Osteocyte (in vitro differentiated cells): ENCODE data around the gene SMC6. TPM values are rescaled to one million over a fixed set of nuclear protein-coding genes. Genes with fewer than 3 reads are reported as not detected.

Experiments used
- DNase-seq: peaks from one replicate; pipeline ENCODE4 v3.0.0; 2021; ENCODE audit warnings: mixed read lengths; ENCODE audit not compliant: unreplicated experiment; ENCODE audit errors: extremely low spot score
- H3K27ac Mint-ChIP-seq: one replicate; pipeline ENCODE4 v1.8.0; 2021; ENCODE audit warnings: mild to moderate bottlenecking, mixed read lengths; ENCODE audit not compliant: unreplicated experiment
- H3K27me3 Mint-ChIP-seq: one replicate; pipeline ENCODE4 v1.8.0; 2021; ENCODE audit warnings: mixed read lengths; ENCODE audit not compliant: unreplicated experiment
- H3K36me3 Mint-ChIP-seq: one replicate; pipeline ENCODE4 v1.8.0; 2021; ENCODE audit warnings: mixed read lengths; ENCODE audit not compliant: unreplicated experiment
- H3K4me1 Mint-ChIP-seq: one replicate; pipeline ENCODE4 v1.8.0; 2021; ENCODE audit warnings: mixed read lengths; ENCODE audit not compliant: unreplicated experiment
- H3K4me3 Mint-ChIP-seq: one replicate; pipeline ENCODE4 v1.8.0; 2021; ENCODE audit warnings: mild to moderate bottlenecking, moderate library complexity, mixed read lengths; ENCODE audit not compliant: unreplicated experiment
- H3K9me3 Mint-ChIP-seq: one replicate; pipeline ENCODE4 v1.8.0; 2021; ENCODE audit warnings: mixed read lengths; ENCODE audit not compliant: unreplicated experiment
- total RNA-seq: library from RNA; stranded (reverse); gene quantifications from 2 replicates; pipeline ENCODE4 v1.2.1, GENCODE V29; 2021
- TF ChIP-seq, protein P1 (sequence below): fragments of 200-600 bp; sonication (generic); IDR thresholded peaks from 2 replicates; pipeline ENCODE4 v1.5.0; 2021; ENCODE audit warnings: antibody characterized with exemption, mild to moderate bottlenecking, moderate library complexity

Gene SMC6
- total RNA-seq, 1 donor from 2014 or later = 21.3 TPM

DNA sequence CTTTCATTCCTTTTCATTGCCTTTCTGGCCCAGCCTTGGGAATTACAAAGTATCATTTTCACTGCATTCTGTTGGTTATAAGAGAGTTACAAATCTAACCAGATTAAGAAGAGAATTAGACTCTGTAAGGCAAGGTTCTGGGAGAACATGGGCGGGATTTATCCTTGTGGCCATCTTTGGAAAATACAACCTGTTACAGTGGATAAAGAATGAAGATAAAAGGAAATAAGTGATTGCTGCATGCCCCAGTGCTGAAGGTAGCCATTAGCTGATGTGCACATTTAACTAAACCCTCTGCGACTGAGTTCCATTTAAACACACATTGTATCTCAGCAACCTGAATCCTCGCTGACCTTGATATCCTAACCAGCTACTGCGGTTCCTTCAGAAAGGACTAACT is 93.4 kb downstream of the SMC6 start:
- Mint-ChIP-seq H3K4me1 (no peaks in the 10 kb centered on the region), H3K36me3 (peaks cover 22% of the 10 kb centered on the region), H3K4me3 (no peak overlapping the region), H3K9me3 (no peaks in the 10 kb centered on the region), H3K27me3 (no peaks in the 10 kb centered on the region), H3K27ac (no peak overlapping the region)
- TF ChIP-seq, protein P1, sequence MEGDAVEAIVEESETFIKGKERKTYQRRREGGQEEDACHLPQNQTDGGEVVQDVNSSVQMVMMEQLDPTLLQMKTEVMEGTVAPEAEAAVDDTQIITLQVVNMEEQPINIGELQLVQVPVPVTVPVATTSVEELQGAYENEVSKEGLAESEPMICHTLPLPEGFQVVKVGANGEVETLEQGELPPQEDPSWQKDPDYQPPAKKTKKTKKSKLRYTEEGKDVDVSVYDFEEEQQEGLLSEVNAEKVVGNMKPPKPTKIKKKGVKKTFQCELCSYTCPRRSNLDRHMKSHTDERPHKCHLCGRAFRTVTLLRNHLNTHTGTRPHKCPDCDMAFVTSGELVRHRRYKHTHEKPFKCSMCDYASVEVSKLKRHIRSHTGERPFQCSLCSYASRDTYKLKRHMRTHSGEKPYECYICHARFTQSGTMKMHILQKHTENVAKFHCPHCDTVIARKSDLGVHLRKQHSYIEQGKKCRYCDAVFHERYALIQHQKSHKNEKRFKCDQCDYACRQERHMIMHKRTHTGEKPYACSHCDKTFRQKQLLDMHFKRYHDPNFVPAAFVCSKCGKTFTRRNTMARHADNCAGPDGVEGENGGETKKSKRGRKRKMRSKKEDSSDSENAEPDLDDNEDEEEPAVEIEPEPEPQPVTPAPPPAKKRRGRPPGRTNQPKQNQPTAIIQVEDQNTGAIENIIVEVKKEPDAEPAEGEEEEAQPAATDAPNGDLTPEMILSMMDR = no peak
- DNase-seq = no peak

DNA sequence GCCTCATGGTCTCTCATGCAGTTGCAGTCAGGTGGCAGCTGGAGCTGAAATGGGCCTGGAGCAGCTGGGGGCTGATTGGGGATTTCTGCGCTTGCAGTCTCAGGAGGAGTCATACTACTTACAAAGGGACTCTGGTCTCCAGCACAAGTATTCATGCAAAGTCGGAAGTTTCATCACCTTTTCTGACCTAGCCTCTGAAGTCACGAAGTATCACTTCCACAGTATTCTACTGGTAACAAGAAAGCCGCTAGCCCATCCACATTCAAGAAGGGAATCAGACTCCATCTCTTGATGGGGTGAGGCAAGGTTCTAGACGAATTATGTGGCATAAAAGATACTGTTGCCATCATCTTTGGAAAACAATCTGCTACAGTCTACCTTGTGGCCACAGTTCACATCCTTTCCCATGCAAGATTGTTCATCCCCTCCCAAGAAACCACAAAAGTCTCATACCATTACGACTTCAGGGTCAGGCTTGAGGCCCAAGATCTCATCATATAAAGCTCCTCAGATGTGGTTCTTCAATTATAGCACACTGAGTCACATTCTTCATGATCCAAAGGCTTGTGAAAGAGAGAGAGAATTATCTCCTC is 95.3 kb downstream of the SMC6 start:
- Mint-ChIP-seq H3K9me3 (no peaks in the 10 kb centered on the region), H3K27ac (no peak overlapping the region), H3K36me3 (peaks cover 20% of the 10 kb centered on the region), H3K4me3 (no peak overlapping the region), H3K27me3 (no peaks in the 10 kb centered on the region), H3K4me1 (no peaks in the 10 kb centered on the region)
- no peak for DNase-seq
- TF ChIP-seq, protein P1 = no peak

DNA sequence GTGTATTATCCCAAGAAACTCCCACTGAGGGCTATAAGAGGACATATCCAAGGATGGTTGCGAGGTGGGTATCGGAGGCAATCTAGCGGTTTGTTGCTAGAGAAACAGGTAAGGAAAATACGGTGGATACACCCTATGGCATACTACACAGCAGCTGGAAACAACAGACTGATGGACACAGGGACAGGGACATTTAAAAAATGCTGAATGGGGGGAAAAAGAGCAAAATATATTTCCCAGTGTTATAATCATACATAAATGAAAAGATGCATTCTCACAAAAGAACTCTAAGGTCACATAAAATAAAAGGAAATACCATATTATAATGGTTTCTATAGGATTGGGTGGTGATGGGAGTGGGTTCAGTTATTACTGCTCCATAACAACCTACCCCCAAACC is 95.9 kb downstream of the SMC6 start:
- Mint-ChIP-seq H3K4me1 (no peaks in the 10 kb centered on the region), H3K27ac (no peak overlapping the region), H3K9me3 (no peaks in the 10 kb centered on the region), H3K36me3 (peaks cover 15% of the 10 kb centered on the region), H3K4me3 (no peak overlapping the region), H3K27me3 (no peaks in the 10 kb centered on the region)
- DNase-seq = no peak
- TF ChIP-seq, protein P1 = no peak

DNA sequence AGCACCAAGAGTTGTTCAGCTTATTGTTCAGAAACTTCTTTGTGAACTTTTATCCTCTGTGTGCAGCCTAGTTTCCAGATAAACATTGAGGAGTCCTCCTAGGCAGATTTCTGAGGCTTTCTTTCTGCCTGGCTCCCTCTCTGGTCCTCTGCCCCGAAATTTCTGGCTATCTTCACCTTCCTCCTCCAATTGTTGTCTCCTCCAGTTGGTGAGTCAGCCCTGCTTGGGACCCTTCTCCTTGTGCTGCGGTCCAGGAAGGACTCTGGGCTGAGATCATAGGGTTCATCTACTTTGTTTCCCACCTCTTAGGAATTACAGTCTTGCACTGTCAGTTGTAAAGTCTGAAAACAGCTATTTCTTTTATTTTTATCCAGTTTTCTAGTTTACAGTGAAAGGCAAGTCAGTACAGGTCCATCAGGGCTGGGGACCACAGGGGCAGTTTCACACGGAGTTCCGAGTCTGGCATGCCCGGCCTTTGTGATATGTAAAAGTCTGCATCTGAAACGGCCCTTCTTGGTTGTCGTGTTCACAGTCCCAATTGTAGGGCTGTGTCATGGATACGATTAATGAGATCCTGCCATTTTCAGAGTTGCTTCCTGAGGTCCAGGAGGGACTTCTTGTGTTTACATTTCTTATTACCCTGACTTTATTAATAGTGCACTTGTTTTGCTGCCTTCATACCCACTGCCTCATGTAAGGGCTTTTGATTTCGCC is 100.8 kb downstream of the SMC6 start:
- no peak for DNase-seq
- H3K9me3 Mint-ChIP-seq = no peaks in the 10 kb centered on the region
- TF ChIP-seq, protein P1 = no peak
- no peaks in the 10 kb centered on the region for H3K4me1 Mint-ChIP-seq
- H3K27me3 Mint-ChIP-seq = no peaks in the 10 kb centered on the region
- H3K27ac Mint-ChIP-seq = no peak overlapping the region
- no peak overlapping the region for H3K4me3 Mint-ChIP-seq
- peaks cover 7% of the 10 kb centered on the region for H3K36me3 Mint-ChIP-seq

DNA sequence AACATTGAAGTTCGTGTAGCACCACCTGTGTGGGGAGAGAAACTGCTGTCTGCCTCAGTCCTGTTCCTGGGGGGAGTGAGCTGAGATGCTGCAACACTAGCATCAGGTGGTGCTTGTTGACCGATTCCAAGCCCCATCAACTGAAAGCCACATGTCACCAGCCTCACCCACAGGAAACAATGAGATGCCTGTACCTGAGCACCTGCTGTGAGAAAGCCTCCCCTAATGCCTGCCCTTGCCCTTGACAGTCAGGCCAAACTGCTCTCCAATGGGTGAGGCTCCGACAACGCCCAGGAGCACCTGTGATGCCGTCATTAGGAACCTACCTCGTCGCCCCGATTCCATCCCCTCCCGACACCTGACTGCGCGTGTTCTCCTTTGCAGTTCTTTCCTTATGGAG is 104.6 kb downstream of the SMC6 start:
- Mint-ChIP-seq H3K9me3 (no peaks in the 10 kb centered on the region), H3K27ac (no peak overlapping the region), H3K27me3 (no peaks in the 10 kb centered on the region), H3K36me3 (peaks cover 2% of the 10 kb centered on the region), H3K4me3 (no peak overlapping the region), H3K4me1 (peaks cover 15% of the 10 kb centered on the region)
- DNase-seq = peak; percentile 75
- TF ChIP-seq, protein P1 = no peak
